Sigmoid colon (tissue), 7 donors: ENCODE results near the gene STAMBPL1. TPM values are rescaled to one million over a fixed set of nuclear protein-coding genes. Genes with fewer than 3 reads are reported as not detected.
"Not testable (repeated sequence)": the region's sequence is repeated elsewhere in the genome, so short reads cannot be mapped to it uniquely, and the experiment has no call there.

Experiments used
- DNase-seq: peaks from one replicate; pipeline ENCODE4 v3.0.0-alpha.2; 2019
- H3K27ac ChIP-seq, 4 donors: fragments of 200-600 bp; sonication (generic); one replicate each; pipeline ENCODE4 v1.5.1; 2016 to 2019; ENCODE audit warnings: mild to moderate bottlenecking in 1 of 4
- H3K27me3 ChIP-seq, 3 donors: fragments of 200-600 bp; sonication (generic); one replicate each; pipeline ENCODE4 v1.5.1; 2019; ENCODE audit warnings: mild to moderate bottlenecking in 1 of 3
- H3K36me3 ChIP-seq, 4 donors: fragments of 200-600 bp; sonication (generic); one replicate each; pipeline ENCODE4 v1.5.1; 2016 to 2019
- H3K4me1 ChIP-seq, 4 donors: fragments of 200-600 bp; sonication (generic); one replicate each; pipeline ENCODE4 v1.5.1; 2017 to 2019
- H3K4me3 ChIP-seq, 4 donors: fragments of 200-600 bp; sonication (generic); one replicate each; pipeline ENCODE4 v1.5.1; 2017 to 2019; ENCODE audit warnings: mild to moderate bottlenecking in 2 of 4, moderate library complexity in 1 of 4
- H3K9me3 ChIP-seq, 4 donors: fragments of 200-600 bp in 3 of 4; sonication (generic) in 3 of 4; one replicate each; pipeline versions ENCODE4 v1.5.1 to v1.6.1; 2013 to 2019
- EP300 ChIP-seq, 4 donors: sonication (generic); formaldehyde crosslinking; IDR thresholded peaks; one replicate each; pipeline ENCODE4 v1.6.1; 2017; ENCODE audit warnings: antibody characterized with exemption in 4 of 4
- POLR2A ChIP-seq, 2 donors: fragments of 450-650 bp; IDR thresholded peaks; one replicate each; pipeline ENCODE4 v1.6.1; 2016; ENCODE audit warnings: antibody characterized with exemption in 2 of 2, mild to moderate bottlenecking in 2 of 2, moderate library complexity in 2 of 2
- POLR2AphosphoS5 ChIP-seq, 4 donors: sonication (generic); formaldehyde crosslinking; IDR thresholded peaks; one replicate each; pipeline ENCODE4 v1.6.1; 2017; ENCODE audit warnings: antibody characterized with exemption in 4 of 4
- WGBS, 2 donors: extraction: QIAGEN DNeasy Blood & Tissue Kit; methylation state at CpG; one replicate each; pipeline ENCODE4 v1.1.7; 2013; 5-methylcytosine and 5-hydroxymethylcytosine counted together
- intact Hi-C: fragments of 100-400 bp; cut with DNase I; formaldehyde crosslinking; loops from one replicate; pipeline ENCODE4 v1.15.1; 2023
- polyA plus RNA-seq, 3 donors: library from polyadenylated mRNA; stranded (reverse); fragments of 200-250 nt; gene quantifications; one replicate each; pipeline ENCODE4 v1.2.3, GENCODE V29; 2013
- total RNA-seq, 4 donors: library from RNA; depleted of rRNA; stranded (reverse); fragments of >200 nt; gene quantifications; one replicate each; pipeline ENCODE4 v1.1.0, GENCODE V29; 2016
- TF ChIP-seq, protein P1 (sequence below), 4 experiments: fragments of 450-650 bp in 3 of 4; fragments of 200-600 bp in 1 of 4; IDR thresholded peaks; one replicate each; pipeline ENCODE4 v1.5.1; 2016 to 2019; ENCODE audit warnings: antibody characterized with exemption in 4 of 4, mild to moderate bottlenecking in 3 of 4, moderate library complexity in 2 of 4
- donor health status: healthy with polysubstance abuse.
- donor health status: Bipolar disorder and iron deficiency.
- donor health status: healthy.

The STAMBPL1 gene
- total and polyA plus RNA-seq, 7 donors = 9.0 to 29.6 (median 11.0) TPM

DNA sequence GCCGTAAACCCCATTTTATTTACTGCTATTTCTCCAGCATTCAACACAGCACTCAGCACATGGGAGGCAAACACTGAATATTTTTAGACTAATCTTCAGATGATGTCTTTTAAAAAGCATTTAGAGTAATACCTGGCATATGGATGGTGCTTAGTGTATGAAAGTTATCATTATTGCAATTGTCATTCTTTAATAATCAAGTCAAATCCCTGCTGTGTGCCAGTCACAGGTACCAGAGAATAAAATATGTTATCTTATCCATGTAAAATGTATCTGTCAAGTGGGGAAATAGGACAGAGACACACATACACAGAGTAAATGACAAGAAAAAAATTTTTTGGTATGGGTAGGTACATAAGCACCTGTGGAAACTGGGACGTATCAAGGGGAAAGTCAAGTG is 46.9 kb upstream of the STAMBPL1 start:
- intact Hi-C loops = no loop called here
- no peaks in the 10 kb centered on the region for H3K27me3 ChIP-seq
- H3K4me3 ChIP-seq = no peak overlapping the region
- H3K36me3 ChIP-seq = no peaks in the 10 kb centered on the region
- no peak for DNase-seq
- TF ChIP-seq POLR2AphosphoS5 (IDR thresholded peaks at IDR 0.05) (no peak), POLR2A (IDR thresholded peaks at IDR 0.05) (no peak), EP300 (IDR thresholded peaks at IDR 0.05) (no peak)
- TF ChIP-seq, protein P1, sequence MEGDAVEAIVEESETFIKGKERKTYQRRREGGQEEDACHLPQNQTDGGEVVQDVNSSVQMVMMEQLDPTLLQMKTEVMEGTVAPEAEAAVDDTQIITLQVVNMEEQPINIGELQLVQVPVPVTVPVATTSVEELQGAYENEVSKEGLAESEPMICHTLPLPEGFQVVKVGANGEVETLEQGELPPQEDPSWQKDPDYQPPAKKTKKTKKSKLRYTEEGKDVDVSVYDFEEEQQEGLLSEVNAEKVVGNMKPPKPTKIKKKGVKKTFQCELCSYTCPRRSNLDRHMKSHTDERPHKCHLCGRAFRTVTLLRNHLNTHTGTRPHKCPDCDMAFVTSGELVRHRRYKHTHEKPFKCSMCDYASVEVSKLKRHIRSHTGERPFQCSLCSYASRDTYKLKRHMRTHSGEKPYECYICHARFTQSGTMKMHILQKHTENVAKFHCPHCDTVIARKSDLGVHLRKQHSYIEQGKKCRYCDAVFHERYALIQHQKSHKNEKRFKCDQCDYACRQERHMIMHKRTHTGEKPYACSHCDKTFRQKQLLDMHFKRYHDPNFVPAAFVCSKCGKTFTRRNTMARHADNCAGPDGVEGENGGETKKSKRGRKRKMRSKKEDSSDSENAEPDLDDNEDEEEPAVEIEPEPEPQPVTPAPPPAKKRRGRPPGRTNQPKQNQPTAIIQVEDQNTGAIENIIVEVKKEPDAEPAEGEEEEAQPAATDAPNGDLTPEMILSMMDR (IDR thresholded peaks at IDR 0.05) = no peak
- no peaks in the 10 kb centered on the region for H3K4me1 ChIP-seq
- WGBS, 2 donors = 91 to 94% methylated on average over 2 of the region's 2 CpGs
- H3K9me3 ChIP-seq = no peaks in the 10 kb centered on the region
- H3K27ac ChIP-seq = no peak overlapping the region

DNA sequence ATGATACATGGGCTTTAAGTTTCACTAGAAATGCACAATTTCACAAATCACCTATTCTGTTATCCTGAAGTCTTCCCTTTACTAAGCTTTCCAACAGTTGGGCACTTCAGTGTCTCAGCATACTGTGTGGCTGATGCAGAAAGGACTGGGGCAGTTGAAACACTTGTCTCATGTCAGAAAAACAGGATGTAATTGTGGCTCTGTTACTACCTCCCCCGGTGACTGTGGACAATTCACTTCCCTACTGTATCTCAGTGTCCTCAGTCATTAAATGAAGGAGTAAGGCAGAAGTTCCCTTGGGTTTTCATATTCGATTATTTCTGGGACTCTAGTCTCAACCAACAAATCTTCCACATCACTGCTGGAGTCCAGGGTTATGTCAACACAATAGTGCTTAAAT is 46.3 kb upstream of the STAMBPL1 start:
- no peaks in the 10 kb centered on the region for H3K36me3 ChIP-seq
- H3K27me3 ChIP-seq = no peaks in the 10 kb centered on the region
- no peak for DNase-seq
- no peaks in the 10 kb centered on the region for H3K9me3 ChIP-seq
- 43 to 52% methylated on average over 2 of the region's 2 CpGs for WGBS, 2 donors
- TF ChIP-seq, protein P1 (IDR thresholded peaks at IDR 0.05) = no peak
- TF ChIP-seq POLR2A (IDR thresholded peaks at IDR 0.05) (no peak), EP300 (IDR thresholded peaks at IDR 0.05) (no peak), POLR2AphosphoS5 (IDR thresholded peaks at IDR 0.05) (no peak)
- intact Hi-C loops = loop anchor here (2.0 kb wide), 1 partner anchor 379 kb away; no protein-coding TSS in a partner anchor
- H3K4me1 ChIP-seq = no peaks in the 10 kb centered on the region
- no peak overlapping the region for H3K4me3 ChIP-seq
- no peak overlapping the region for H3K27ac ChIP-seq

DNA sequence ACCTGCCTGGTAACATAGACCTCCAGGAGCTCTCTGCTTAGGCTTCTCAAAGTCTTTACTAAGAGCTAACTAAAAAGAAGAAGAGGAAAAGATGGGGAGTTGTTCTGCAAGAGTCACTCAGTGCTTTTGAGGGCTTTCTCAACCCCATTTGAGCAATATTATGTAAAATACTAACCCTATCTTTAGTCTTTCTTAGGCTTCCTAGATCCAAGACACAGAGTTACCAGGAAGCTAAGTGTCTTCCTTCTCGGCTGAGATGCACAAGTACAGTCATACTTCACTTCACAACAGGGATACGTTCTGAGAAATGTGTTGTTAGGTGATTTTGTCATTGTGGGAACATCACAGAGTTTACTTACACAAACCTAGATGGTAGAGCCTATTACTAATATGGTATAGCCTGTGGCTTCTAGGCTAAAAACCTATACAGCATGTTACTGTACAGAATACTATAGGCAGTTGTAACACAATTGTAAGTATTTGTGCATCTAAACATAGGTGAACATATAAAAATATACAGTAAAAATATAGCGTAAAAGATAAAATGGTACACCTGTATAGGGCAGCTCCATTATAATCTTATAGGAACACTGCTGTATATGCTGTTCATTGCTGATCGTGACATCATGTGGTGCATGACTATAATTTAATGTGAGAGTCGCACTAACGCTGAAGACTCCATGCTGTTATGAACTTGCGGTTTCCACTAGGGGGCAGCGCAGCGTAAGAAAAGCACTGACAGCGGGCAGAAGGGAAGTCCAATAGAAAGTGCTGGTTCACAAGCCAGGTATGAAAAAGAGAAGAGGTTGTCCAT is 44.7 kb upstream of the STAMBPL1 start:
- Histone ChIP-seq H3K4me3 (no peak overlapping the region), H3K27ac (no peak overlapping the region), H3K4me1 (no peaks in the 10 kb centered on the region), H3K36me3 (no peaks in the 10 kb centered on the region), H3K27me3 (no peaks in the 10 kb centered on the region), H3K9me3 (no peaks in the 10 kb centered on the region)
- WGBS, 2 donors = 19% methylated on average over 10 of the region's 10 CpGs
- intact Hi-C loops = loop anchor here (2.0 to 5.0 kb wide), 3 partner anchors 47 to 377 kb away; partner anchors contain the start of genes FAS and STAMBPL1
- peak; percentile 91 for DNase-seq
- no peak for TF ChIP-seq POLR2A (IDR thresholded peaks at IDR 0.05)
- TF ChIP-seq, protein P1 (IDR thresholded peaks at IDR 0.05) = peak; percentile 79 to 89 (median 81)

DNA sequence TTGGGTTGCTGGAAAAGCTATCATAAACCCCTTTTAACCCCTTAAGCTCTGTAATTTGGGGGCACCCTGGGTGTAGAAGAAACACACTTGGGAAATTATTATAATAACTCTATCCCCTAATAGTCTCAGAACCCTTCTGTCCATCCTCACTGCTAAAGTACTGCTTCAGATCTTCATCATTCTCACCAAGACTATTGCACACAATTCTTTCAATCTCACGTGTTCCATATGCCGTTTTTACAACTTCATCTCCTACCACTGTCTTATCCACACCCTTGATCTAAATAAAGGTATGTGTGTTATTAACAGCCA is 44.2 kb upstream of the STAMBPL1 start:
- no peak for DNase-seq
- no peaks in the 10 kb centered on the region for H3K9me3 ChIP-seq
- no peaks in the 10 kb centered on the region for H3K4me1 ChIP-seq
- intact Hi-C loops = loop anchor here (1.0 to 5.0 kb wide), 4 partner anchors 46 to 377 kb away; partner anchors contain the start of genes FAS and STAMBPL1
- TF ChIP-seq EP300 (IDR thresholded peaks at IDR 0.05) (no peak), POLR2AphosphoS5 (IDR thresholded peaks at IDR 0.05) (no peak), POLR2A (IDR thresholded peaks at IDR 0.05) (no peak)
- TF ChIP-seq, protein P1 (IDR thresholded peaks at IDR 0.05) = peak in 2 of 4 experiments; percentile 2 to 24
- no peak overlapping the region for H3K4me3 ChIP-seq
- no peaks in the 10 kb centered on the region for H3K27me3 ChIP-seq
- no peak overlapping the region for H3K27ac ChIP-seq
- 7 to 28% methylated on average over 2 of the region's 2 CpGs for WGBS, 2 donors
- H3K36me3 ChIP-seq = no peaks in the 10 kb centered on the region

DNA sequence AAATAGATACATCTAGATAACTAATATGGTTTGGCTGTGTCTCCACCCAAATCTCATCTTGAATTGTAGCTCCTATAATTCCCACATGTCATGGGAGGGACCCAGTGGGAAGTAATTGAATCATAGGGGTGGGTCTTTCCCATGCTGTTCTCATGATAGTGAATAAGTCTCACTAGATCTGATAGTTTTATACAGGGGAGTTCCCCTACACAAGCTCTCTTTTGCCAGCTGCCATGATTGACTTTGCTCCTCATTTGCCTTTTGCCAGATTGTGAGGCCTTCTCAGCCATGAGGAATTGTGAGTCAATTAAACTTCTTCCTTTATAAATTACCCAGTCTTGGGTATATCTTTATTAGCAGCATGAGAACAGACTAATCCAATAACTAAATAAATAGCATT is 42.4 kb upstream of the STAMBPL1 start:
- H3K27me3 ChIP-seq, H3K4me1 ChIP-seq, H3K36me3 ChIP-seq, H3K9me3 ChIP-seq, DNase-seq, H3K27ac ChIP-seq, H3K4me3 ChIP-seq: not testable (repeated sequence)
- intact Hi-C loops = loop anchor here (5.0 kb wide), 2 partner anchors 45 to 155 kb away; partner anchors contain the start of genes FAS and STAMBPL1
